ENCODE measurements around the gene TSPEAR.

The TSPEAR gene

DNA sequence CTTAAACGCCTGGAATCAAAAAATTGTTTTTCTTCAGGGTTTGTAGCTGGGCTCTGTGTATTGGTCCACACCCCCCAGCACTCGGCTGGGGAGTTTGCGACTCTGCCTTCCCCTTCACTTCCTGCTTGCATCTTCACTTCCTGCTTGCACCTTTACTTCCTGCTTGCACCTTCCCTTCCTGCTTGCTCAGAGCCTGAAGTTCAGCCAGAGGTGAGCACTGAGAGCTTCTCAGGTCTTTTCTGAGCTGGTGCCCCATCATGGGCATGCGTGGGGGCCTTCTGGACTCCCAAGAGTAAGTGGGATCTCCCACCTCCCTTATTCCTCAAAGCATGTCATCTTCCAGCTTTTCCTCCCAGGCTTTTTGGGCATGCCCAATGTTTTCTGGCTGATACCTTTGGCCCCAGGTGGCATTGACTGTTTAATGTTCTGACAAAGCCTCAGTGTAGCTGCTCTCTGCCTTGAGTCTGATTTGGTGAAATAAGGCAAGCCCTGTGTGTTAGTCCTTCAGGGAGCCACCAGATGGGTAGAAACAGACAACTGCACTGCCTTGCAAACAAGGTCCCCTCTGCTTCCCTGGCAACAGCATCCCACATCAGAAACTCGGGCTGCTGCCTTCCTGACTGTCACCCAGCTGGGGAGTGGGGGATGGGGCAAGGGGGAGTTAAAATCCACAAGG is 163.6 kb downstream of the TSPEAR start:
- DNase-seq (ENCODE audit: low spot score): no peak

DNA sequence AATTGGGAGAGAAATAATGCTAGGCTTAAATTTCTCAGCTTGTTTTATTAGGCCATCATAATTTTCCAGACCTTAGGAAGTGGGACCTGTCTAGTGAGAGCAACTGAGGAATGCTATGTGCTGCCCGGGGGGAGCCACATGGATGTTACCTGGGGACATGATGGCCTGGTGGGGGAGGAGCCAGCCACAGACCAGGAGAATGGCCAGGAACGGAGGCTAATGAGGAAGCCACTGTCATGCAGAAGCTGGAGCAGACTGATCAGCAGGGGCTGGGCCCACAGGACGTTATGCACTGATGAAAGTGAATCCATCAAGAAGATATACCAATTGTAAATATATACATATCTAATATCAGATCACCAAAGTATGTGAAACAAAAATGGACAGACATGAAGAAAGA is 166.8 kb downstream of the TSPEAR start:
- DNase-seq (ENCODE audit: low spot score): no peak

DNA sequence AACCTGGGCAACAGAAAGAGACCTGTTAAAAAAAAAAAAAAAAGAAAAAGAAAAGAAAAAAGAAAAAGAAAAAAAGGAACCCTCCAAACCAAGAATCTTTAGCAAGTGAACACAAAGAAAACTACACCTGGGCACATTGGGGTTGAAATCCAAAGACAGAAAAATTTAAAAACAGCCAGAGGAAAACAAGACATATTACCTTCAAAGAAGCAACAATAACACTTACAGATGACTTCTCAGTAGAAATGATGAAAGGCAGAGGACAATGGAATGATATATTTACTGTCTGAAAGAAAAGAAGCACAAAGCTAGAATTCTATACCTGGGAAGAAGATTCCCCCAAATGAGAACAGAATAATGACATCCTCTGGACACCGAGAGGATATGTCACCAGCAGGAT is 168.7 kb downstream of the TSPEAR start:
- DNase-seq (ENCODE audit: low spot score): no peak

DNA sequence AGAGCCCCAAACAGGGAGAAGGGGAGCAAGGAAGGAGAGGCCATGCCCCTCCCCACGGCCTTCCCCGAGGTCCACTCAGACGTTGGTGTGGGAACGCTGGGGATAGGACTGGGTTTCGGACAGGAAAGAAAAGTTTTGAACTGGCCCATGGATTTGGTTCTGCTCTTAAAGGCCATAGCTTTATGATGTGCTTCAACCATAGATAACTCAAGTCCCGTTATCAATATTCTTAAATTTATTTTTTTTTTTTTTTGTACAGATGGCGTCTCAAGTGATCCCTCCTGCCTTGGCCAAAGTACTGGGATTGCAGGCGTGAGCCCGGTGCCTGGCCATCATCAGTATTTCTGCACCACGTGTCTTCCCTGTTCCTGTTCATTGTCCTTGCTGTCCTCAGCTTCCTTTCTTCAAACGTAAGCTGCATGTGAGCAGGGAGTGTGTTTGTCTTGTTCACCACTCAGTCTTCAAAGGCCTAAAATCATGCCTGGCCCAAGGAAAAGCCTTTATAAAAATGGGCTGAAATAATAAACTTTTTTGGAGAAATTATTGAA is 170.6 kb downstream of the TSPEAR start:
- DNase-seq (ENCODE audit: low spot score): no peak

DNA sequence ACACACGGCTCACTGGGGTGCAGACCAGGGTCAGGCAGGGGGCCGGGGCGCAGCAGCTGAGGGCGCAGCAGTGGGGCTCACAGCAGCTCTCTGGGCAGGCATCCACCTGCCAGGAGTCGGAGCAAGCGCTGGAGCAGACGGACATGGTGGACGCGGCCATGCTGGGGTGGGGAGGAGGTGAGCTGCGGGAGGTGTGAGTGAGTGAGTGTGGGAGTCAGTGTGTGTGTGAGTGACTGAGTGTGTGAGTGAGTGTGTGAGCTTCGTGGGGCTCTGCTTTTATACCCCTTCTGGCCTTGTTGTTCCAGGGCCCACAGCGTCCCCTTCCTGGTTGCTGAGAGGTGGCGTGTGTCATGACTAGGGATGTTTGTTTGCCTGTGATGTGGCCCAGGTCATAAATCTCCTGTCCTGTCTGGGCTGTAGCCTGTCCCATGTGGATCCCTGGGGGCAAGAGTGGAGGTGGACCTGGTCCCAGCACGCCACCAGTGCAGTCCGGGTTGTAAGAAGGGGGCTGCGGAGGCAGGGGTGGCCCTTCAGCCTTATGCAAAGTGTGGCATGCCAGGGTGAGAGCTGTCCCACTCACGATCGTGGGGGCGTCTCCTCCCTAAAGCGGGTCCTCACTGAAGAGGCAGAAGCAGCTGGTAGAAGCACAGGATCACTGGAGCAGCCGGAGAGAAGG is 171.2 kb downstream of the TSPEAR start, which contains the start of gene KRTAP10-1:
Gene KRTAP10-1 (minus strand): TSS at position 205 of the 676 bp plus-strand sequence. CDS start 45 bp downstream, at position 160.
- DNase-seq (ENCODE audit: low spot score): no peak

DNA sequence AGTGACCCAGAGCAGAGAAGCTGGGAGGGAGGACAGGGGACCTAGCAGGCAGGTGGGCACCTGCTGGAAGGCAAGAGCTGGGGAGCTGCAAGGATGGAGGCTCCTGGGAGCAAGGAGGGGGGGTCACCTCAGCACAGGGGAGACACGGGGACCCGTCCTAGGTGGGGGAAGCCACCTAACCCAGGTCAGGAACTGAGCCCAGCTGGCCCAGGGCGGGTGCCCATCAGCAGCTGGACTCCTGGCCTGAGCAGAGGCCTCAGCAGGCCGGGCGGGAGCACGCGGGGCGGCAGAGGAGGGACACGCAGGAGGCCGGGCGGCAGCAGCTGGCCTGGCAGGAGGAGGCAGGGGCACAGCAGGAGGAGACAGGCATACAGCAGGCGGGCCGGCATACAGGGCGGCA is 172.3 kb downstream of the TSPEAR start:
- DNase-seq (ENCODE audit: low spot score): no peak

DNA sequence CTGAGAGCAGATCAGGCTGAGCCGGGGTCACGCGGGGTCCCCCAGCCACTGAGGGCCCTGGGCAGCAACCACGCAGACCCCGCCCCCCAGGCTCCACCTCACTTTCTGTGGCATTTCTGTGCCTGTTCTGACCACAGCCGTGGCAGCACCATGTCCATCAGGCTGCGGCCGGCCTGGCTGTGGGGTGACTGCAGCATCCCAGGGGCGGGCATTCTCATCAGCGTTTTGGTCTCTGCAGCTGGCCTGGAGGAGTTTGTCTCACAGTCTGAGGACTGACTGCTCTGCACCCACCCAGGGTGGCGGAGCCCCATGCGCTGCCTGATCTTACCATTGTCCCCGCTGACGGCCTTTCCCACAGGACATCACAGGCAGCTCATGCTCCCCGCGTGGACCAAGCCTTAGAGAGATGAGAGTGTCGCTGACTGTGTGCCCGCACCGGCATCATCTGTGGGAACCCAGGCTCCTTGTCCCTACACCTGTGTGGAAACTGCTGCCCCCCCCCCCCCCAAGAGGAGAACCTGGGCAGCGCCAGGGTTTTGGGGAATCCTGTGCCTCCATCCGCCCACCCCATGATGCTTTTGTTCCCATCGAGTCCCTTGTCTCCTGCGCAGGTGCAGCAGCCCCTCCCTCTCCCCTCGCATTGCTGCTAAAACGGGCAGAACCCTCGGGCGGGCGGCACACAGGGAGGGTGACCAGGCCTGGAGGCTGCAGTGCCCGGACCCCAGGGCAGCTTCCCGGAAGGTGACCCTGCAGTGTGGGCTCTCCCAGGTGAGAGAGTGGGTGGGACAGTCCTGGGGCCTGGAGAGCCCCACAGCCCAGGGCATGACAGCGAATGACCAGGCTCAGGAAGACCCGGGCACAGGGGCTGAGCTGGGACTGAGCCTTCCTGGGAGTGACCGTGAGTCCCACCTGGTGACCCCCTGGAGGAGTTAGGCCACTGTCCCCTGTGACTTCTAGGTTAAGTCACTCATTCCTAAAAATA is 173.2 kb downstream of the TSPEAR start:
- DNase-seq (ENCODE audit: low spot score): no peak

DNA sequence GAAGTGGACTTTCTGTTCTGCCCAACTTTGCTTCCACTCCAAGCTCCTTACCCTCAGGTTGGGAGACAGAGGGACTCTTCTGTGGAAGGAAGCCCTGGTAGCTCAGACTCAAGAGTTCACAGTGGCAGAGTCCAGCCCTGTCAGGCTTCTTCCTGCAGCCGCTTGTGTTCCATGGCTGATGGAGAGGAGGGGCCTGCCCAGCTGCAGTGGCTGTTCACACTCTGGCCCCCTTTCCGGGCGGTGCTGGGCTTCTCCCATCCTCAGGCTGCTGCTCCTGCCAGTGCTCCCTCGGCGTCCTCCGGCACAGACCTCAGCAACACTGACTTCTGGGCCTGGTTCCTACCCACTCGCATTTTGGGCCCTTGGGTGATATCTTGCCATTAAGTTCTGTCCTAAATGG is 175.4 kb downstream of the TSPEAR start:
- no peak for DNase-seq (ENCODE audit: low spot score)

DNA sequence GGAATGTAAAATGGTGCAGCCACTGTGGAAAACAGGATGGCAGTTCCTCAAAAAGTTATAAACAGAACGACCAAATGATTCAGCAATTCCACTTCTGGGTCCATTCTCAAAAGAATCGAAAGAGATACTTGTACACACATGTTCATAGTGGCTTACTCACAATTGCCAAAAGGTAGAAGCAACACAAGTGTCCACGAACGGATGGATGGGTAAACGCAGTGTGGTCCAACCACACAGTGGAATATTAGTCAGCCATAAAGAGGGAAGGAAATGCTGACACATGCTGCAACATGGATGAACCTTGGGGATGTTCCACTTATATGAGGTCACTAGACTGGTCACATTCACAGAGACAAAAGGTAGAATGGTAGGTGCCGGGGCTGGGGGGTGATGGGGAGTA is 176.7 kb downstream of the TSPEAR start:
- DNase-seq (ENCODE audit: low spot score): no peak

DNA sequence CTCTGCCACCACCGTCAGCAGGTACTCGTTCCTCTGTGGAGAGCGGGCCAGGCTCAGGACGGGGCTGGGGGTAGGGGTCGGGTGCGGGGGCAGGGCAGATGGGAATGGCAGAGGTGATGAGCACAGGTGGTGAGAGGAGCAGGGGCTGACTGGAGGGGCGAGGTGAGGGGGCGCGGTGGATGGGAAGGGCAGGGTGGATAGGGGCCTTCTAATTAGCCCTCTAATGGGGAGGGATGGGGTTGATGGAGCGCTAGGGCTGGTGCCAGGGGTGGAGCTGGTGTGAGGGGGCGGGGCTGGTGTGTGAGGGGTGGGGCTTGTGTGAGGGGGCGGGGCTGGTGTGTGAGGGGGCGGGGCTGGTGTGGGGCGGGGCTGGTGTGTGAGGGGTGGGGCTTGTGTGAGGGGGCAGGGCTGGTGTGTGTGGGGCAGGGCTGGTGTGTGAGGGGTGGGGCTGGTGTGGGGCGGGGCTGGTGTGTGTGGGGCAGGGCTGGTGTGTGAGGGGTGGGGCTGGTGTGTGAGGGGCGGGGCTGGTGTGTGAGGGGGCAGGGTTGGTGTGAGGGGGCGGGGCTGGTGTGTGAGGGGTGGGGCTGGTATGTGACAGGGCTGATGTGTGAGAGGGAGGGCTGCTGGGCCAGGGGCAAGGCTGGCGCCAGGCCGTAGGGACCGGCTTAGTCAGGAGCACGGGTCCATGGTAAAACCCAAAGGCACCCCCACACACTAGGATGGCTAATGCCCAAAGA is 177.3 kb downstream of the TSPEAR start:
- no peak for DNase-seq (ENCODE audit: low spot score)

DNA sequence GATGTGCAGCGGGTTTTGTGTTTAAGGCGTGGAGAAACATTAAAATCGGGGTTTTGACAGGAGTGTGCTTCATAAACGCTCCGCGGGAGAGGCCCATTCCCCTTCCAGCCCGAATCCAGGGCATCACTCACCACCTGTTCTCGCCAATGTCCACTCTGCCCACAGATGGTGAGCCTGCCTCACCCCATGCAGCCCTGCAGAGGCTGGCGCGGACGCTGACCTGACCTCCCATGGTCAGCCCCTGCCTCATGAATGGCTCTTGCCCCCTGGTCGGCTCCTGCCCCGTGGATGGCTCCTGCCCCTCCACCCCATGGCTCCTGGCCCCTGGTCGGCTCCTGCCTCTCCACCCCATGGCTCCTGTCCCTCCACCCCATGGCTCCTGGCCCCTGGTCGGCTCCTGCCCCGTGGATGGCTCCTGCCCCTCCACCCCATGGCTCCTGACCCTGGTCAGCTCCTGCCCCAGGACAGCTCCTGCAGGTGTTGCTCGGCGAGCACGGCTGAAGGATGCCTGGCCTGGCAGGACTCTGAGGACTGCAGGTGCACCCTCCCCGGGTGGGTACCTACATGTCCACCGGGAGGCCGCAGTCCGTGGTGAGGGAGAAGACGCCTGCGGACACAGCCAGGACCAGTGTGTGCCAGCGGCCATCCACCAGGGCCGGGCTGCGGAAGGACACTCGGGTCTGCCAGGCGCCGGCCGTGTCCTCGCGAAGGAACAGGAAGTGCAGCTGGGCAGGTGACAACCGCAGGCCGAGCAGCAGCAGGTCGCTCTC is 178.1 kb downstream of the TSPEAR start:
- no peak for DNase-seq (ENCODE audit: low spot score)

DNA sequence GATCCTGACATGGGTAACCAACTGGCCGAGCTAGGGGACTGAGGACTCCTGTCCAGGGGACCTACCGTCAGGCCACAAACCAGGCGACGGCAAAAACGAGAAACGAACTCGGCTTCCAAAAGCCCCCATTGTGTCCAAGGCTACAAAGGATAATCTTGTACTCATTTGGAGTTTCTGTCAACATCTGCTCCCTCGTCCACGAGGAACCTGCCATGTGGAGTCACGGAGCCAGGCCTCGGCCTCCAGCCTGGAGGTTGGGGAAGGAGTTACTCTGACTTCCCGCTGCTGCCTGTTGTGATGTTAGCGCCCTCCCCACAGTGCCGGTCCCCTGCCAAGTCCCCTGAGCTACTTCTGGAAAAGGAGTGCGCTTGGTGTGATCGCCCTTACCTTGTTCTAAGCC is 178.7 kb downstream of the TSPEAR start:
- DNase-seq (ENCODE audit: low spot score): no peak

DNA sequence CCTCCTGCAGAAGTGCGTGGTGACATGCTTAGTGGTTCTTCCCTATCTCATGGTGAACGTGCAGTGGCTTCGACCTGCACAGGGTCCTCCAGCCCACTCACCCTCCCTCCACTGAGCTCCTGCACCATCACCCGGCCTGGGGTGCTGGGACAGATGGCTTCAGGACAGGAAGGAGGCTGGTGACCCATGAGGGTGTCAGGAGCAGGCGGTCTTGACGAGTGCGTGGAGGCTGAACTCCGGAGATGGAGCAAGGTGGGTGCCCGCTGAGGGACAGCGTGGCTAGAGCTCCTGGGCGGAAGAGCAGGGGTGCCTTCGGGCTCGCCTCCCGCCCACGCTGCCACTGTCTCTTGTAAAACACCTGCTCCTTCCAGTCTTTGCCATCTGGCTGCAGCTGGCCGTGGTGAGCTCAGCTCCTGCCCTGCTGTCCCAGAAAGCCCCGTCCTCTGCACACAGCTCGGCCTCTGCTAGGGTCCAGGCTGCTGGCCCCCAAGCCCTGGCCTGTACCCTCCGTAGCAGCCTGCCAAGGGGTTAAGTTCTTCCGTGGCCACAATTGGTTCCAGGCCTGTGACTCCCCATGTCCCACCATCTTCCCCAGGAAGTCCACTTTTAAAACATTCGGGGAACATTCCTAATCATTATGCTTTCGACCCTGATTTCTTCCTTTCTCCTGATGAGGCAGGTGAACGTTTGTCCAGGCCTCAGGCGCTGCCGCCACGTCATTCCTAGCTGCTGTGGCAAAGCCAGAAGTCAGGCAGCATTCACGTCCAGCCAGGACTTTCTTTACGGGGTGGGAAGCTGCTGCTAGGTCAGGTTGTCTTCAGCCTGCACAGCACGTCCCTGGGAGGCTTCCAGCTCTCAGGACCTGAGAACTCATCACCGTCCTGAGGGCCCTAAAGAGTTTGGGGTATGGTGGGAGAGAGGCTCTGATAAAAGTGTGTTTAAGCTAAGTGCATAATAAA is 179.5 kb downstream of the TSPEAR start:
- DNase-seq (ENCODE audit: low spot score): no peak

DNA sequence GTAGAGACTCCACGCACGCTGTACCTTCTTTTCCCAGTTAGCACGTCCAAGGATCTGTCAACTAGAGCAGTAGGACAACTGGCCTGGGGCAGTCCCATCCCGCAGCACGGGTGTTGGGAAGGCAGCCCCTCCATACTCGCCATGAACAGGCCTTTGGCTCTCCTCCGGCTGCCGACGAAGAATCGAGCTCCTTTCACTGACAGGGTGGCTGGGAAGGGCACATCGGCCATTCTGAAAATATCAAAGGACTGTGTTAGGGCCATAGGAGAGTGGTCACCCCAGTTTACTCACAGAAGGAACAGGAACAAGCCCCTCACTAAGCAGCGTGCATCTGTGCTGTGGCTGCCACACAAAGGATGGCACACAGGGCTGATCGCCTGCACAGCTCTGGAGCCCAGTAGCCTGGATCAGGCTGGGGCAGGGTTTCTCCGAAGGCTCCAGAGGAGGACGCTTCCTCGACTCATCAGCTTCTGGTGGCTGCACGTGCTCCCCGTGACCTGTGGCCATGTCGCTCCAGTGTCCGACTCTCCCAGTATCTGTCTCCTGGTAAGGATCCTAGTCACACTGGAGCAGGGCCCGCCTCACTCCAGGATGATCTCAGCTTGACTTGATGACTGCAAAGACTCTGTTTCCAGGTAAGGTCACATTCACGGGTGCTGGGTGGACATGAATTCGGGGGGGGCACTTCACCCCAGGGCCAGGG is 180.3 kb downstream of the TSPEAR start:
- DNase-seq (ENCODE audit: low spot score): no peak

DNA sequence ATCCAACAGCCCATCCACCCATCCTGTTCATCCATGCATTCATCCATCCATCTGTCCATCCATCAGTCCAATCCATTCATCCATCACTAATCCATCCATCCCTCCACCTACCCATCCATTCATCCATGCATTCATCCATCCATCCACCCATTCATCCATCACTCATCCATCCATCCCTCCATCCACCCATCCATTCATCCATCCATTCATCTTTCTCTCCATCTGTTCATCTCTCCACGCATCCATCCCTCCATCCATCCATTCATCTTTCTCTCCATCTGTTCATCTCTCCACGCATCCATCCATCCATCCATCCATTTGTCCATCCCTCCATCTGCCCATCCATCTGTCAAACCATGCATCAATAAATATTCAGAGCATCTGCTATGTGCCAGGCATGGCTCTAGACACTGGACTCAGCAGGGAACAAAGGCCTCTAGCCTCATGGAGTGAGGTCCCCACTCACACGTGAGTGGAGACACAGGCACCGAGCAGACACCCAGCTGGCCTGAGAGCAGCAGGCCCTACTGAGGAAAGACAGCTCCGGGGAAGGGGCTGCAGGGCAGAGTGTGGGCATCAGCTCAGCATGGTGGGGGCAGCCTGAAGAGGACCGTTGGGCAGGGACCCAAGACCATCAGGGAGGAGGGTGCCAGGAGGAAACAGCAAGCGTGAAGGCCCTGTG is 181.0 kb downstream of the TSPEAR start:
- DNase-seq (ENCODE audit: low spot score): no peak

DNA sequence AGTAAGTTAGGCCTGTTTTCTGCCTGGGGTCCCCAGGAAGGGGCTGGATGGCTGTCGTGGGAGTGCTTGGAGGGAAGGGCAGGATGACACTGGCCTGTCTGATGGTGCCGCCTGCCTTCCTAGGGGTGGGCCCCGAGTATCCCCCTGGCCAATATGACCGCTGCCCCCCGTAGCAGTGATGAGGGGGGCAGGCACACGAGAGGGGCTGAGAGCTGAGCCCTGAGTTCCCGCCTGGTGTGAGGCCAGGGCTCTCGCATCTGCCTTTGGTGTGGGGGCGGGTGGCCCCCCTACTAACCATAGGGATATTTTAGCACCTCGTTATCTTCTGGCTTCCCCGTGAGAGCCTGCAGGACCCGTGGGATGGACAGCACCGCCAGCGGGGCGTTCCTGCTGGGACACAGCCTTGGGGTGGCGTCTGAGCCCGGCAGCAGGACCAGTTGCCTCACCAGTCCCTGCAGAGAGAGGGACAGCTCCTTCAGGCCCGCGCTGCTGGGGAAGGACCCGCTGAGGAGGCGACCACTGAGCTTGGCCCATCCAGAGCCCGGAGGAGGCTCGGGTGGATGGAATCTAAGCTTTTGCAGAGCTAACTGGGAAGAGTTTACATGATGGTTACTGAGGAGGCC is 181.8 kb downstream of the TSPEAR start:
- DNase-seq (ENCODE audit: low spot score): no peak

DNA sequence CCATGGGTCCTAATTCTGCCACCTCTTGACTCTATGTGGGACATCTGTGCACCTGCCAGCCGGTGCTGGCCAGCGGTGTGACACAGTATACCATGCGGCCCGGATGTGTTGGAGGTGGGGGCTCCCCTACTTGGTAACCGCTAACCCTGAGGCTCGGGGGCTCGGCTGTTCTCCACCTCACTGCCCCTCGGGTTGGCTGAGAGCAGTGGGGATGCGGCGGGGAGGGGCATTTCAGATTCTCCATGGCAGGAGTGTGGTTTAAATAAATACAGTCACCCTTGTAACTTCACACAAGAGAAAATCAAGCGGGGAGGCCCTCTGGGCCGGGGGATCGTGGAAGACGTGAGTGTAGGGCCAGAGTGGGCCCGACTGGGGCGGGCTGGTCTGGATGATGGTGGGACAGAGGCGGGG is 182.4 kb downstream of the TSPEAR start:
- DNase-seq (ENCODE audit: low spot score): no peak

DNA sequence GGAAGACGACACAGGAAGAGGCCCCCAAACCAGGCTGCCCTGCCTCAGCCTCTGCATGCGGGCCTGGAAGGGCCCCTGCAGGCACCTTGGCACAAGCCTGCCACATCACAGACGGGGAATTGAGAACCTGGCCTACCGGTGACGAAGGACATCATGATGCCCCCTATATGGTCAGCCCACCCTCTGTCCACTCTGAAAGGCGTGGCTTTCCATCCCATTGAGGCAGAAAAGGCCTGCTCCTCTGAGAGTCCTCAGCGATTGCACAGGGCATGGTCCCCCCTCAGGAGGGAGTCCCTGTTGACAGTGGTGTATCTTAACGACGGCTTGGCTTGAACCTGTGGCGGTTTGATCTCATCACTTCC is 182.8 kb downstream of the TSPEAR start:
- no peak for DNase-seq (ENCODE audit: low spot score)

All from AG08395 (cell line).